ENCODE measurements around the gene METTL9.

GRCh38 chr16:21626659-21627277, 27.4 kb downstream of the METTL9 start:
- TF ChIP-seq, protein P1, sequence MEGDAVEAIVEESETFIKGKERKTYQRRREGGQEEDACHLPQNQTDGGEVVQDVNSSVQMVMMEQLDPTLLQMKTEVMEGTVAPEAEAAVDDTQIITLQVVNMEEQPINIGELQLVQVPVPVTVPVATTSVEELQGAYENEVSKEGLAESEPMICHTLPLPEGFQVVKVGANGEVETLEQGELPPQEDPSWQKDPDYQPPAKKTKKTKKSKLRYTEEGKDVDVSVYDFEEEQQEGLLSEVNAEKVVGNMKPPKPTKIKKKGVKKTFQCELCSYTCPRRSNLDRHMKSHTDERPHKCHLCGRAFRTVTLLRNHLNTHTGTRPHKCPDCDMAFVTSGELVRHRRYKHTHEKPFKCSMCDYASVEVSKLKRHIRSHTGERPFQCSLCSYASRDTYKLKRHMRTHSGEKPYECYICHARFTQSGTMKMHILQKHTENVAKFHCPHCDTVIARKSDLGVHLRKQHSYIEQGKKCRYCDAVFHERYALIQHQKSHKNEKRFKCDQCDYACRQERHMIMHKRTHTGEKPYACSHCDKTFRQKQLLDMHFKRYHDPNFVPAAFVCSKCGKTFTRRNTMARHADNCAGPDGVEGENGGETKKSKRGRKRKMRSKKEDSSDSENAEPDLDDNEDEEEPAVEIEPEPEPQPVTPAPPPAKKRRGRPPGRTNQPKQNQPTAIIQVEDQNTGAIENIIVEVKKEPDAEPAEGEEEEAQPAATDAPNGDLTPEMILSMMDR (IDR thresholded peaks at IDR 0.05; ENCODE audit: insufficient read depth, low read length, poor library complexity, severe bottlenecking): no peak
- no peak for TF ChIP-seq EZH2phosphoT487 (conservative IDR thresholded peaks at IDR 0.05; ENCODE audit: low read length)
